Kidney (tissue), 14 donors: Measurements from ENCODE around the gene ARSJ. TPM values are rescaled to one million over a fixed set of nuclear protein-coding genes. Genes with fewer than 3 reads are reported as not detected.
A peak's percentile ranks its signal among the peaks of the same experiment; 100 is the strongest.
"Not testable (repeated sequence)": the region's sequence is repeated elsewhere in the genome, so short reads cannot be mapped to it uniquely, and the experiment has no call there.

Experiments
- DNase-seq, 5 donors: peaks; one replicate each; pipeline ENCODE4 v3.0.0-alpha.2; 2013 to 2020
- FAIRE-seq: peaks from 2 replicates; lab custom pipeline; 2012; peaks lifted over from hg19 to GRCh38; lab: Jason Lieb, UNC
- H3K27ac ChIP-seq, 2 donors: one replicate each; pipeline ENCODE4 v1.7.0; 2013; ENCODE audit warnings: low read depth in 2 of 2, low read length in 2 of 2, inconsistent platforms in 1 of 2
- H3K27me3 ChIP-seq: one replicate; pipeline ENCODE4 v1.7.1; 2013; ENCODE audit warnings: low read length, inconsistent platforms; ENCODE audit not compliant: control insufficient read depth, insufficient read depth
- H3K36me3 ChIP-seq, 3 donors: one replicate each; pipeline versions ENCODE4 v1.7.0 to v1.7.1; 2013; ENCODE audit warnings: low read length in 3 of 3, control low read depth in 1 of 3, inconsistent platforms in 1 of 3; ENCODE audit not compliant: insufficient read depth in 3 of 3, control insufficient read depth in 2 of 3
- H3K4me1 ChIP-seq, 3 donors: one replicate each; pipeline versions ENCODE4 v1.7.0 to v1.7.1; 2013; ENCODE audit warnings: low read length in 3 of 3, inconsistent platforms in 1 of 3, low read depth in 1 of 3; ENCODE audit not compliant: control insufficient read depth in 2 of 3, insufficient read depth in 2 of 3
- H3K4me3 ChIP-seq, 3 donors: one replicate each; pipeline versions ENCODE4 v1.7.0 to v1.8.1; 2013; ENCODE audit warnings: low read length in 3 of 3, control low read depth in 1 of 3, inconsistent platforms in 1 of 3
- H3K9ac ChIP-seq, 3 donors: one replicate each; pipeline versions ENCODE4 v1.7.0 to v1.7.1; 2013; ENCODE audit warnings: low read length in 3 of 3, control low read depth in 1 of 3, inconsistent platforms in 1 of 3
- H3K9me3 ChIP-seq, 3 donors: one replicate each; pipeline versions ENCODE4 v1.7.0 to v1.7.1; 2013; ENCODE audit warnings: low read length in 3 of 3, control low read depth in 1 of 3, inconsistent platforms in 1 of 3; ENCODE audit not compliant: control insufficient read depth in 2 of 3, insufficient read depth in 1 of 3
- intact Hi-C: fragments of 100-400 bp; cut with DNase I; formaldehyde crosslinking; loops from one replicate; pipeline ENCODE4 v1.11.1; 2022
- polyA plus RNA-seq: library from polyadenylated mRNA; stranded (reverse); fragments of 350-450 nt; fragmentation: Illumina TruSeq; extraction: RNeasy Lipid Tissue Mini Kit (QIAGEN cat#74804); gene quantifications from one replicate; pipeline ENCODE4 v1.2.3, GENCODE V29; 2014; ENCODE audit warnings: low read depth, low replicate concordance; ENCODE audit not compliant: insufficient read depth
- total RNA-seq: library from RNA; stranded (reverse); fragmentation: NEBNext Ultra II Directional; extraction: Animal tissue kit (Norgen Biotek cat#: 25700); gene quantifications from one replicate; pipeline ENCODE4 v1.2.1, GENCODE V29; 2021
- TF ChIP-seq, protein P1 (sequence below): IDR thresholded peaks from 3 replicates; pipeline ENCODE4 v1.5.1; 2012; ENCODE audit warnings: mild to moderate bottlenecking, moderate library complexity, borderline replicate concordance; ENCODE audit not compliant: insufficient read depth; ENCODE audit errors: extremely low read depth
- donor health status: control.
- donor health status: control.
- donor health status: control.
- donor health status: control.
- donor health status: control.
- donor health status: DM: yes; HTN: yes; CAD: no.
- donor health status: Normal renal cell carcinoma (clear cell type).

The ARSJ gene
- total and polyA plus RNA-seq, 2 donors from 2014 or later, result 3.6 to 16.7 TPM

DNA sequence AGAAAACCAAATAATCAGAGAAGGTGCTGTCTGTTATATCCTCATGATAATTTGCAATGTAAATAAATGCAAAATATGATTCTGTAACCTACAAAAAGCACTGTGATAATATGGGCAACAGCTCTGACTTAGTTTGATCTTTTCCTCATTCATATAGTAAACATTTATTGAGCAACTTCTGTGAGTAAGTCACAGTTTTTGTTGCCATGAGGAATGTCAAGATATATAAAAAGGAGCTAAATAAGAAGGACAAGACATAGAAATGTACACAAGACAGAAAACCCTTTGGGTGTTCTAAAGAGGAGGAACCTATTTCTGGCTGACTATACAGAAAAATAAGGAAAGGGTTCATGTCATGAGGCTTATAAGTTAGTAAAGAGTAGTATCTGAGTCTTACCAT, 44.3 kb downstream of the ARSJ start:
- Histone ChIP-seq H3K4me3 (no peak overlapping the region), H3K9me3 (no peaks in the 10 kb centered on the region), H3K4me1 (no peaks in the 10 kb centered on the region), H3K36me3 (no peaks in the 10 kb centered on the region), H3K9ac (no peak overlapping the region), H3K27me3 (no peaks in the 10 kb centered on the region), H3K27ac (no peak overlapping the region)
- DNase-seq (no peak), FAIRE-seq (no peak)
- intact Hi-C loops, result no loop called here
- TF ChIP-seq, protein P1, sequence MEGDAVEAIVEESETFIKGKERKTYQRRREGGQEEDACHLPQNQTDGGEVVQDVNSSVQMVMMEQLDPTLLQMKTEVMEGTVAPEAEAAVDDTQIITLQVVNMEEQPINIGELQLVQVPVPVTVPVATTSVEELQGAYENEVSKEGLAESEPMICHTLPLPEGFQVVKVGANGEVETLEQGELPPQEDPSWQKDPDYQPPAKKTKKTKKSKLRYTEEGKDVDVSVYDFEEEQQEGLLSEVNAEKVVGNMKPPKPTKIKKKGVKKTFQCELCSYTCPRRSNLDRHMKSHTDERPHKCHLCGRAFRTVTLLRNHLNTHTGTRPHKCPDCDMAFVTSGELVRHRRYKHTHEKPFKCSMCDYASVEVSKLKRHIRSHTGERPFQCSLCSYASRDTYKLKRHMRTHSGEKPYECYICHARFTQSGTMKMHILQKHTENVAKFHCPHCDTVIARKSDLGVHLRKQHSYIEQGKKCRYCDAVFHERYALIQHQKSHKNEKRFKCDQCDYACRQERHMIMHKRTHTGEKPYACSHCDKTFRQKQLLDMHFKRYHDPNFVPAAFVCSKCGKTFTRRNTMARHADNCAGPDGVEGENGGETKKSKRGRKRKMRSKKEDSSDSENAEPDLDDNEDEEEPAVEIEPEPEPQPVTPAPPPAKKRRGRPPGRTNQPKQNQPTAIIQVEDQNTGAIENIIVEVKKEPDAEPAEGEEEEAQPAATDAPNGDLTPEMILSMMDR, result no peak

DNA sequence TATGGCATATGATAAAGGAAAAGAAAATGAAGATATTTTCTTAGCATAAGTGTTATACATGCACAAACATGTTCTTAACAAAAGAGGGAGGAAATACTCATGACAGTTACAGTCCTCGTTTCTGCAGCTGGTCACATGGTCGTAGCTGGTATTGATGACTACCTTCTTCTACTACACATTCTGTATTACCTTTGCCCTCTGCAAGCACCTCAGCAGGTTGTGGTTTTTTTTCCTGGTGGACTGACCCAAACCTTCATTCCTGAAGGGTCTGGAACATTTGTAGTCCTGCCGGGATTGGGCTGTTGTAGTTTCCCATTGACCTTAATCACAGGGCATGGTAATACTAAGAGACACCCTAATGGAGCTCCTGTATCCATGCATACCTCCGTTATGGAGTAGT, 54.7 kb downstream of the ARSJ start:
- intact Hi-C loops, FAIRE-seq: not testable (repeated sequence)

DNA sequence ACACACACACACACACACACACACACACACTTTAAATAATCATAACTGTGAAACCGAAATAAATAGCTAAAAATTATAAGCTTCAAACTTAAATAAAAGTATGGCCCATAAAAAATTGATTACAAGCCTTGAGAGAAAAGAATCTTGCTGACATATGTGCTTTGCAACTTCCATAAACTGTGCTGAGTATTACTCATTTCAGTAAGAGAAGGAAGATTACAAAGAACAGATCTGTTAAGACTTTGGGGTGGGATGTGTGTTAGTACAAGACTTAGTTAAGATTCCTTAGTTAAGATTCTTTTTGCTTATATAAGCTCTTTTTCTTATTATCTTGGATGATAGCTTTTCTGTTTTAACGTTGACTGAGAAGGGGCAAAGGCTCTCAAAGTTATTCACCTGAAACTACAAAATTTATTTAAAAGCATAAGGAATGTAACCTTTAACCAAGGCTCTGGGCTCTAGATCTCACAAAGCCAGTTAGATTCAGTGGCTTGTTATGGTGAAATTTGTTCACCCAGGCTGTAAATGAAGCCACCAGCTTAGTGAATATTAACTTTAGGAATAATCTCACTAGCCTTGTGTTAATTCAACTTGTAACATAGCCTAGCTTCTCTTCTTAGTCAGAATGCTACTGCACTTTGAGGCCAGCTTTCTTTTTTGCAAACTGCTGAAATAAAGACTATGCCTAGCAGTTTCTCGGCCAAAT, 58.2 kb downstream of the ARSJ start:
- Histone ChIP-seq H3K9ac (peak overlapping the region in 1 of 3 donors; percentile 7), H3K4me1 (peaks cover 0 to 12% (median 2%) of the 10 kb centered on the region in 3 donors), H3K9me3 (no peaks in the 10 kb centered on the region), H3K36me3 (no peaks in the 10 kb centered on the region), H3K27ac (peak overlapping the region; percentile 59 to 85), H3K27me3 (no peaks in the 10 kb centered on the region), H3K4me3 (peak overlapping the region in 2 of 3 donors; percentile 3 to 38)
- FAIRE-seq (peak; percentile 90), DNase-seq (peak in 2 of 5 donors; percentile 53 to 67)
- intact Hi-C loops, result no loop called here
- TF ChIP-seq, protein P1, result no peak

More for the DNA sequence above, 54.7 kb downstream of the ARSJ start:
- not testable (repeated sequence) for H3K27ac ChIP-seq, H3K36me3 ChIP-seq, H3K9ac ChIP-seq, H3K27me3 ChIP-seq, H3K4me3 ChIP-seq, DNase-seq, H3K9me3 ChIP-seq
- peaks cover 0 to 12% (median 2%) of the 10 kb centered on the region in 3 donors for H3K4me1 ChIP-seq

DNA sequence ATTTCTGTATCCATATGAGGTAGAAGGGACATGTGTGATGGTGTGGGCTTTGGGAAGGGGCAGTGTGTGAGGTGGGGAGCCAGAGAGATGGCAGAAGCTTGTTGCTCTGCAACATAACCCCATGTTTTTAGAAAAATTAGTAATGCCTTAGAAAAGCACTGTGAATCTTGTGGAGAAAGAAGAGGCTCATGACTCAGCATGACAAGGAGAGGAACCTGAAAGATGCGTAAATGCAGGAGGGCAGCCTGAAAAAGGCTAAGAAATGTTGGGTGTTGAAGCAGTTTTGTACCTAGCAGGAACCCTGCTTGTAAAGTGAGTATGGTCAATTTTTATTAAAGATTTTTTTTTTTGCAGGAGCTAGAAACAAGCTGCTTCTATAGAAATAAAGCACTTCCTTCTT, 59.8 kb downstream of the ARSJ start:
- Histone ChIP-seq H3K9ac (no peak overlapping the region), H3K36me3 (no peaks in the 10 kb centered on the region), H3K27me3 (no peaks in the 10 kb centered on the region), H3K9me3 (no peaks in the 10 kb centered on the region), H3K4me1 (peaks cover 0 to 11% (median 2%) of the 10 kb centered on the region in 3 donors), H3K4me3 (no peak overlapping the region), H3K27ac (no peak overlapping the region)
- DNase-seq (no peak), FAIRE-seq (no peak)
- intact Hi-C loops, result no loop called here
- TF ChIP-seq, protein P1, result no peak
